ENCODE measurements around the gene NRP2.

NRP2 gene

DNA sequence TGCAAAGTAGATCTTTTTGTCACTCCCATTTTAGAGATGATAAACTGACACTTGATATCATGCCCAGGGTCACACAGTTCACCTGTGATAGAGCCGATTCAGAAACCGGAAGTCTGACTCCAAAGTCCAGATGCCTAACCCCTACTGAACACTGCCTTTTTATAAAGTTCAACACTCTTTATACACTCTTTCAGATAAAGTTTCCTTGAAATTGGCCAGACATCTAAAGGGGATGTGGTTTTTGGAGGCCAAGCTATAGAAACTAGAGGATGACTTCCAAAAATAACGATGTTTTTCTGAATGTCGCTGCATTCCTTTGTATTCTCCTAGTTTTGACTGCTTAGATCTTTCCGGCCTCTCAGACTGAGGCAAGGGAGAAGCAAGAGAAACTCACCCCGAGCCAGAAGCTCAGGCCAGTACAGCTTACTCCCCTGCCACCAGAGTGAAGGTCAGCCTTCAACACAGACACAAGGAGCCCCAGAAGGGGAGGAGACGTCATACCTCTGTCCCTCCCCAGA, 61.8 kb downstream of the NRP2 start:
- H4K20me1 ChIP-seq (ENCODE audit: insufficient read depth), result no peaks in the 10 kb centered on the region
- no peaks in the 10 kb centered on the region for H3K4me1 ChIP-seq (ENCODE audit: low read depth, poor library complexity, severe bottlenecking)
- H2AFZ ChIP-seq (ENCODE audit: low read depth), result no peak overlapping the region
- no peaks in the 10 kb centered on the region for H3K36me3 ChIP-seq (ENCODE audit: insufficient read depth)
- H3K9ac ChIP-seq, result no peak overlapping the region
- H3K4me2 ChIP-seq, result no peak overlapping the region
- H3K27ac ChIP-seq, result no peak overlapping the region
- H3K4me3 ChIP-seq (IDR thresholded peaks at IDR 0.05; ENCODE audit: insufficient read depth, low read depth, low read length), result no peak overlapping the region
- TF ChIP-seq, protein P1, sequence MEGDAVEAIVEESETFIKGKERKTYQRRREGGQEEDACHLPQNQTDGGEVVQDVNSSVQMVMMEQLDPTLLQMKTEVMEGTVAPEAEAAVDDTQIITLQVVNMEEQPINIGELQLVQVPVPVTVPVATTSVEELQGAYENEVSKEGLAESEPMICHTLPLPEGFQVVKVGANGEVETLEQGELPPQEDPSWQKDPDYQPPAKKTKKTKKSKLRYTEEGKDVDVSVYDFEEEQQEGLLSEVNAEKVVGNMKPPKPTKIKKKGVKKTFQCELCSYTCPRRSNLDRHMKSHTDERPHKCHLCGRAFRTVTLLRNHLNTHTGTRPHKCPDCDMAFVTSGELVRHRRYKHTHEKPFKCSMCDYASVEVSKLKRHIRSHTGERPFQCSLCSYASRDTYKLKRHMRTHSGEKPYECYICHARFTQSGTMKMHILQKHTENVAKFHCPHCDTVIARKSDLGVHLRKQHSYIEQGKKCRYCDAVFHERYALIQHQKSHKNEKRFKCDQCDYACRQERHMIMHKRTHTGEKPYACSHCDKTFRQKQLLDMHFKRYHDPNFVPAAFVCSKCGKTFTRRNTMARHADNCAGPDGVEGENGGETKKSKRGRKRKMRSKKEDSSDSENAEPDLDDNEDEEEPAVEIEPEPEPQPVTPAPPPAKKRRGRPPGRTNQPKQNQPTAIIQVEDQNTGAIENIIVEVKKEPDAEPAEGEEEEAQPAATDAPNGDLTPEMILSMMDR (conservative IDR thresholded peaks at IDR 0.05; ENCODE audit: low read depth, low read length), result no peak
- H3K79me2 ChIP-seq (ENCODE audit: insufficient read depth, low read depth), result no peaks in the 10 kb centered on the region
- no peaks in the 10 kb centered on the region for H3K27me3 ChIP-seq (ENCODE audit: insufficient read depth, low read depth)

DNA sequence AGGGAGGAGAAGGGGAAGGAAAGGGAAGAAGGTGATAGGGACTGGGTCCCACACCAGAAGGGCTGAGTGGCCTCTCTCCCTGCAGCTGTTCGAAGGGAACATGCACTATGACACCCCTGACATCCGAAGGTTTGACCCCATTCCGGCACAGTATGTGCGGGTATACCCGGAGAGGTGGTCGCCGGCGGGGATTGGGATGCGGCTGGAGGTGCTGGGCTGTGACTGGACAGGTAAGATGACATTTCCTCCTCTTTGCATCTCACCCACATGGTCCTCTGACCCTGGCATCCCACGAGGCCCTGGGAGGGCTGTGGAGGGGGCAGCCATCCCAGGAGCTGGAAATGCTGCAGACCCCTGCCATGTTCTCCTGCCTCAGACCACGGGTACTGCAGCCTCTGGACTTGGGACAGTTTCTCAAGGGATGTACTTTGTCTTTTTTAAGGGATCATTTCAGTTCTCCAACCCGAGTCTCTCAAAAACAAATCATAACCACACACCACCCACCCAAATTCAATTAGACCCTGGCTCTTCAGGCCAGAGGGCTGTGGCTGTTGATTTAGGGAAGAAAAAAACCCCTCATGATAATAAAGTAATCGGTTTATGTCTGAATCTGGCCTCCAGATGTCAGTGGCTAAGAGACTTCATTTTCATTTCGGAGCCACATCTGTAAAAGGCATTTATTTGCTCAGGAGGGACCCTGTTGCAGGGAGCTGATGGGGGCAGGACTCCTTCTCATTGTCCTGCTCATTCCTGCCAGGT, 63.5 kb downstream of the NRP2 start:
- Histone ChIP-seq H3K9ac (no peak overlapping the region), H3K27me3 (ENCODE audit: insufficient read depth, low read depth) (no peaks in the 10 kb centered on the region)

DNA sequence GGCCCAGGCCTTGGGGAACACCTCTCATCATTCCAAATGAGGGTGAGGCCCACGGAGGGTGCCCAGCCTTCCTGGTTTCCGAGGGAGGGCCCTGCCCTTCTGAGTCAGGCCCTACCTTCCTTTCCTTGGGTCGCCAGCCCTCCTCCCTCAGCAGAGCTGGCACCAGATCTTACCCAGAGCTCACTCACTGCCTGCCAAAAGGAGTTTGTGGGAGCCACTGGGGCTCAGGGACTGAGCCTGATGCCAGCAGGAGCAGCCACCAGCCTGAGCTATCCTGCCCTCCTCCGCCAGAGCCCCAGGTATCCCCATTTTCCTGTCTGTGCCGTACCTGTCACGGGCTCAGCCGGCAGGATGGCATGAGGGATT, 64.1 kb downstream of the NRP2 start:
- H3K9ac ChIP-seq, result no peak overlapping the region
- no peak overlapping the region for H3K4me2 ChIP-seq
- no peak overlapping the region for H3K27ac ChIP-seq
- no peaks in the 10 kb centered on the region for H4K20me1 ChIP-seq (ENCODE audit: insufficient read depth)
- H3K36me3 ChIP-seq (ENCODE audit: insufficient read depth), result no peaks in the 10 kb centered on the region
- TF ChIP-seq, protein P1 (conservative IDR thresholded peaks at IDR 0.05; ENCODE audit: low read depth, low read length), result no peak
- no peak overlapping the region for H2AFZ ChIP-seq (ENCODE audit: low read depth)
- no peaks in the 10 kb centered on the region for H3K27me3 ChIP-seq (ENCODE audit: insufficient read depth, low read depth)
- no peak overlapping the region for H3K4me3 ChIP-seq (IDR thresholded peaks at IDR 0.05; ENCODE audit: insufficient read depth, low read depth, low read length)
- no peaks in the 10 kb centered on the region for H3K79me2 ChIP-seq (ENCODE audit: insufficient read depth, low read depth)
- H3K4me1 ChIP-seq (ENCODE audit: low read depth, poor library complexity, severe bottlenecking), result no peaks in the 10 kb centered on the region

More for the DNA sequence above, 63.5 kb downstream of the NRP2 start:
- TF ChIP-seq, protein P1 (conservative IDR thresholded peaks at IDR 0.05; ENCODE audit: low read depth, low read length), result no peak
- no peak overlapping the region for H3K4me3 ChIP-seq (IDR thresholded peaks at IDR 0.05; ENCODE audit: insufficient read depth, low read depth, low read length)
- no peaks in the 10 kb centered on the region for H3K4me1 ChIP-seq (ENCODE audit: low read depth, poor library complexity, severe bottlenecking)
- no peak overlapping the region for H3K4me2 ChIP-seq
- no peaks in the 10 kb centered on the region for H3K36me3 ChIP-seq (ENCODE audit: insufficient read depth)
- no peaks in the 10 kb centered on the region for H4K20me1 ChIP-seq (ENCODE audit: insufficient read depth)
- H3K79me2 ChIP-seq (ENCODE audit: insufficient read depth, low read depth), result no peaks in the 10 kb centered on the region
- no peak overlapping the region for H2AFZ ChIP-seq (ENCODE audit: low read depth)
- no peak overlapping the region for H3K27ac ChIP-seq

DNA sequence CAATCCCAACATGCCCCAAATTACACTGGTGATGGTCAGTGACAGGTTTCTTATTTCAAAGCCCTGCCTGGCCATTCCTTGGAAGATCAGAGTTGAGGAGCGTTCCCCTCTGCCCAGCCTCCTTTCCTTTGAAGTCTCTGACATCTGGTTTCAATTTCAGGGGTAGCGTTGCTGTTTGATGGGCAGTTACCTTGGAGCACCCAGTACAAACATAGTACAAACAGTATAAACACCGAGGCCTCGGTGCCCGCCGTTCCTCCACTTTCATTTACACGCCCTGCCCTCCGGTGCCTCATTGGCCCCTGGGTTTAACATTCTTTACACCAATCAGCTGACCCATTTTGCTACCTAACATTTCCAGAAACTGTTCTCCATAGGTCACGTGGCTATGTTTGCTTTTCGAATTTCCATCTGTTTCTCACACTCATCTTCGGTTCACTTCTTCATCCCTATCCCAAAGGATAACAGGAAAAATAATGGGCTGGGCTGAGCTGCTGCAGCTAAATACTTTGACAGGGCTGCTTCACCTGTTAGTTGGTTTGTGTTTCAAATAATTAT, 65.6 kb downstream of the NRP2 start:
- Histone ChIP-seq H3K4me1 (ENCODE audit: low read depth, poor library complexity, severe bottlenecking) (no peaks in the 10 kb centered on the region), H3K4me2 (no peak overlapping the region), H3K27me3 (ENCODE audit: insufficient read depth, low read depth) (no peaks in the 10 kb centered on the region), H3K9ac (no peak overlapping the region), H3K36me3 (ENCODE audit: insufficient read depth) (no peaks in the 10 kb centered on the region), H2AFZ (ENCODE audit: low read depth) (no peak overlapping the region), H3K4me3 (IDR thresholded peaks at IDR 0.05; ENCODE audit: insufficient read depth, low read depth, low read length) (no peak overlapping the region), H3K27ac (no peak overlapping the region), H3K79me2 (ENCODE audit: insufficient read depth, low read depth) (no peaks in the 10 kb centered on the region), H4K20me1 (ENCODE audit: insufficient read depth) (no peaks in the 10 kb centered on the region)
- TF ChIP-seq, protein P1 (conservative IDR thresholded peaks at IDR 0.05; ENCODE audit: low read depth, low read length), result no peak

All from KMS-11 (cell line).